Muscle layer of colon (tissue), 2 donors: ENCODE data around the gene KIRREL3.

Experiments
- H3K27ac ChIP-seq: one replicate; pipeline ENCODE4 v1.7.0; 2013; ENCODE audit warnings: low read depth, mild to moderate bottlenecking, low read length, moderate library complexity
- H3K27me3 ChIP-seq, 2 donors: one replicate each; pipeline ENCODE4 v1.7.0; 2013; ENCODE audit warnings: low read length in 2 of 2, mild to moderate bottlenecking in 2 of 2; ENCODE audit not compliant: insufficient read depth in 2 of 2, control insufficient read depth in 1 of 2
- H3K36me3 ChIP-seq: one replicate; pipeline ENCODE4 v1.7.0; 2013; ENCODE audit warnings: mild to moderate bottlenecking, low read length; ENCODE audit not compliant: insufficient read depth
- H3K4me1 ChIP-seq: one replicate; pipeline ENCODE4 v1.7.0; 2013; ENCODE audit warnings: mild to moderate bottlenecking, low read length; ENCODE audit not compliant: insufficient read depth
- H3K4me3 ChIP-seq, 2 donors: one replicate each; pipeline ENCODE4 v1.7.0; 2013; ENCODE audit warnings: low read length in 2 of 2, low read depth in 1 of 2, mild to moderate bottlenecking in 1 of 2, moderate library complexity in 1 of 2
- H3K9ac ChIP-seq: one replicate; pipeline ENCODE4 v1.7.0; 2013; ENCODE audit warnings: low read length
- H3K9me3 ChIP-seq: one replicate; pipeline ENCODE4 v1.7.0; 2013; ENCODE audit warnings: mild to moderate bottlenecking, low read length
- donor health status: abdominal sarcoma.
- donor health status: Adenocarcinoma of cecum.

The KIRREL3 gene

DNA sequence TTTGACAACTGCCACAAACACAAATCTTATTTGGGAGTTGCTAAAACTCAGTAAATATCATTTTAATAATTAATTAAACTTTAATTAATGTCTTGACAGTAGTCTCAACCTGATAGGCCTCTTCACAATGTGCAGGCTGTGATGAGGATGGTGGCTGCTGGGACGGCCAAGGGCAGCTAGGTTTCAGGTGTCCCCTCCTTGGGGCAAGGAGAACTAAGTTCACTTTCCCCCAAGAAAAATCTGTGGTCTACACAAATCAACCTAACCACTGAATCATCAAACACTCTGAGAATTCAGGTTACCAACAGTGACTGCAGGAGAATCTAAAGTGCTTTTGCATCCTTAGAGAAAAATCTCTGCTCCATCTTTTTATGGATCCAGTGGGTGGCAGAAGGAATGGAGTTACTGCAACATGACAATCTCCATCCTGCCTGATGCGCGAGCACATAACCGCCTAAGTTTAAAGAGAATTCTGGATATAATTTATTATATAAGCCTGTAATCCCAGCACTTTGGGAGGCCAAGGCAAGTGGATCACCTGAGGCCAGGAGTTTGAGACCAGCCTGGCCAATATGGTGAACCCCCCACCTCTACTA lies 289.7 kb downstream of the KIRREL3 start:
- Histone ChIP-seq H3K4me3 (no peak overlapping the region), H3K27me3 (no peaks in the 10 kb centered on the region), H3K36me3 (no peaks in the 10 kb centered on the region), H3K9ac (no peak overlapping the region), H3K9me3 (no peaks in the 10 kb centered on the region), H3K4me1 (no peaks in the 10 kb centered on the region), H3K27ac (no peak overlapping the region)

DNA sequence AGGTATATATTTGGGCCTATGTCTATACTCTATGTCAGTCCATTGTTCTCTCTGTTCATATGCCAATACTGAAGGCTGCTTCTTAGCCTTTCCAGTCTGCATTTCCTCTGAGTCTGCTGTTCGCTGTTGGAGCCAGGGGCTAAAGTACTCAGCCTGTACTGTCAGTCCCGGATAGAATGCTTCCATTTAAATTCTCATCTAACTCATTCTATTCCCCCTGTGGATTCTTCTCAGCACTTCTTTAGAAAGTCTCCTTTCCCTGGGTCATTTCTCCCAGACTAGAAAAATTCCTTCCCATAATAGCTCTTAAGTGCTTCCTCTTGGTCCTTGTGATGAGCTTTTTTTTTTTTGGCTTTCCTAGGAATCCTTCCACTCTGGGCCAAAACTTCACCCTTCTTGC lies 293.1 kb downstream of the KIRREL3 start:
- Histone ChIP-seq H3K36me3 (no peaks in the 10 kb centered on the region), H3K4me1 (peaks cover 9% of the 10 kb centered on the region), H3K9ac (no peak overlapping the region), H3K27me3 (no peaks in the 10 kb centered on the region), H3K4me3 (no peak overlapping the region), H3K27ac (no peak overlapping the region), H3K9me3 (no peaks in the 10 kb centered on the region)

DNA sequence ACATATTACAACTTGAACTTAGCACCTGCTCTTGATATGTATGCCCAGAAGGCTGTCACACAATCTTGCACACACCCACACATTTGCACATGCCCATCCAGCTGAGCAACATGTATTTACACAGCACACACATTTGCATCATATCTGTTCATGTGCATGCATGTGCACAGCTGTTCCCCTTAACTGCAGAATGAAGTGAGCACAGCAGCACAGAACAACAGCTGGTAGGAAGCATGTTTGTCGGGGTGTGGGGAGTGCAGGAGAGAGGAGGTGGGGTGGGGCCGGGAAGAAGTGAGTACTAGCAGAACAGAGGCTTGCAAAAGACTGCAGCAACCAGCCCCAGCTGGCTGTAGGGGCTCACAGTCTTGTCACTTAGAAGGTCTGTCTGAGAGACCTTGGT lies 296.5 kb downstream of the KIRREL3 start:
- H3K9me3 ChIP-seq, result no peaks in the 10 kb centered on the region
- H3K27ac ChIP-seq, result no peak overlapping the region
- no peaks in the 10 kb centered on the region for H3K27me3 ChIP-seq
- H3K4me1 ChIP-seq, result peaks cover 10% of the 10 kb centered on the region
- H3K36me3 ChIP-seq, result no peaks in the 10 kb centered on the region
- no peak overlapping the region for H3K9ac ChIP-seq
- no peak overlapping the region for H3K4me3 ChIP-seq

DNA sequence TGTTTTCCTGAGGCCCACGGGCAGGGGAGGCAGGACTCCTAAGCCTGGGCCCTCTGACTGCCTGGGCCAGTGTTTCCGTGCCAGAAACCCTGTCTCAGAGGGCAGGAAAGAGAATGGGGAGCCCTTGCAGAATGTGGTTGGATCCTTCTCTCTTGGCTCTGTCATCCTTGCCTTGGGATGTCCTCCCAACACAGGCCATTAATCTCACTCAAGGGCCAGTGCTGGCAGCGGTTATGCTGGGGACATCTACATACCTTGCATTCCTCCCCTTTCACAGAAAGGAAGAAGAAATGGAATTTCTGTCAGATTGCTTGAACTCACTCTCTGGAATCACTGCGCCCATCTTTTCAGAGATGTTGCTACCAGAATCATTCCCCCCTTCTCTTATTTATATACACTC lies 296.9 kb downstream of the KIRREL3 start:
- H3K4me3 ChIP-seq, result no peak overlapping the region
- H3K27me3 ChIP-seq, result no peaks in the 10 kb centered on the region
- H3K27ac ChIP-seq, result no peak overlapping the region
- no peaks in the 10 kb centered on the region for H3K36me3 ChIP-seq
- peaks cover 10% of the 10 kb centered on the region for H3K4me1 ChIP-seq
- no peak overlapping the region for H3K9ac ChIP-seq
- no peaks in the 10 kb centered on the region for H3K9me3 ChIP-seq

DNA sequence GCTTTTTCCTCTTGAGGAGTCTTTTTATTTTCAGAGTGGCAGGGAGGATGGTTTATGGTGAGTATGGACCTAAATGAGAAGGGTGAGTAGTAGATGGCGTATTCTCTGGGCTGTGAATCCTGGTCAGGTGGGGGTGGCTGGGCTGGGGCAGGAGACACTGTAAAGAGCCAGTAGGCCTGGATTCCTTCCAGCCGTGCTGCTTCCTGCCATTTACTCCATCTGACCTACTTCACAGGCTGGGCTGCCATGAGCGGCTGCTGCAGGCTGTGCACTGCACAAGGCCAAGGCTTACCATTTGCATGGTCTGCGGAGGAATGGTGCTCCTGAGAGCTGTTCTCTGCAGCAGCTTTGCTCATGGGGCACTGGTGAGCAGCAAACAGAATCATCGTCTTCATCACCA lies 297.6 kb downstream of the KIRREL3 start:
- Histone ChIP-seq H3K36me3 (no peaks in the 10 kb centered on the region), H3K9me3 (no peaks in the 10 kb centered on the region), H3K4me3 (no peak overlapping the region), H3K27me3 (no peaks in the 10 kb centered on the region), H3K9ac (no peak overlapping the region), H3K4me1 (peaks cover 10% of the 10 kb centered on the region), H3K27ac (no peak overlapping the region)

DNA sequence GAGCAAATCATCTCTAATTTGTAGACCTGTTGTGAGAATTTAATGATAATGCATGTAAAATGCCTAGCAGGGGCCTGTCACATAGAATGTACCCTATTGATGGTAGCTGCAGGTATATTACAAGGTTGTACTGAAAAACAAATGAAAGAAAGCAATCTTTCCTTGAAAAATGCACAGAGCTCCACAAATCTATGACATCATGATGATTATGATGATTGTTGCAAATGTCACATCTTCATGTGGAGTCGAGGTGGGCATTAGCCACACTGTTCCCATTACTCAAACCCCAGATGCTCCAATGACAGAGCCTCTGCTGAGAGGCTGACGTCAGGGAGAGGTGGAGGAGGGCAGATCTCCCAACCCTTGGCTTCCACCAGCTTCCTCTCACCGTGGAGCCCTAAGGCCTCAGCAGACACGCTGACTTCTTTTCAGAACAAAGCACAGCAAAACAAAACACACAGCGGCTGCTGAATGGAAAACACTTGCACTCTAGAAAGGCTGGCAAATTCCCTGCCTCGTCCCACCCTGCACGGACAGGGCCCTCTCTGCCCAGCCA lies 298.3 kb downstream of the KIRREL3 start:
- Histone ChIP-seq H3K9ac (no peak overlapping the region), H3K36me3 (no peaks in the 10 kb centered on the region), H3K27me3 (no peaks in the 10 kb centered on the region), H3K4me1 (peaks cover 10% of the 10 kb centered on the region), H3K27ac (no peak overlapping the region), H3K4me3 (no peak overlapping the region), H3K9me3 (no peaks in the 10 kb centered on the region)

DNA sequence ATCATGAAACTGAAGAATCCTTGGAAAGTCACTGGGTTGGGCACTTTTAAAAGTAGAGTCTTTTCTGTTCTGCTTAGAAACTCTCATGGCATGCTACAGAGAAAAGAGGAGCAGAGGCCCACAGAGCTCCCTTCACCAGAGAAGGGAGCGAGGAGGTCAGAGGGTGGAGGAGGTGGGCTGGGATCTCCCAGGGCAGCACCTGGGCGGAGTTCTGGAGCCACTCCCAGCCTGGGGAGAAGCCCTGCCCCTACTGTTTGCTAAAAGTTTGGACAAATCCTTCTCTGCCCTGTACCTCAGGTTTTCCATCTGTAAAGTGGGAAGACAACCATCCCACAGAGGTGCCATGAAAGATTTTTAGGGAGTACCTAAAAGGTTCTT lies 299.1 kb downstream of the KIRREL3 start:
- Histone ChIP-seq H3K36me3 (no peaks in the 10 kb centered on the region), H3K4me3 (no peak overlapping the region), H3K27me3 (no peaks in the 10 kb centered on the region), H3K9me3 (no peaks in the 10 kb centered on the region), H3K4me1 (peaks cover 10% of the 10 kb centered on the region), H3K27ac (no peak overlapping the region), H3K9ac (no peak overlapping the region)

DNA sequence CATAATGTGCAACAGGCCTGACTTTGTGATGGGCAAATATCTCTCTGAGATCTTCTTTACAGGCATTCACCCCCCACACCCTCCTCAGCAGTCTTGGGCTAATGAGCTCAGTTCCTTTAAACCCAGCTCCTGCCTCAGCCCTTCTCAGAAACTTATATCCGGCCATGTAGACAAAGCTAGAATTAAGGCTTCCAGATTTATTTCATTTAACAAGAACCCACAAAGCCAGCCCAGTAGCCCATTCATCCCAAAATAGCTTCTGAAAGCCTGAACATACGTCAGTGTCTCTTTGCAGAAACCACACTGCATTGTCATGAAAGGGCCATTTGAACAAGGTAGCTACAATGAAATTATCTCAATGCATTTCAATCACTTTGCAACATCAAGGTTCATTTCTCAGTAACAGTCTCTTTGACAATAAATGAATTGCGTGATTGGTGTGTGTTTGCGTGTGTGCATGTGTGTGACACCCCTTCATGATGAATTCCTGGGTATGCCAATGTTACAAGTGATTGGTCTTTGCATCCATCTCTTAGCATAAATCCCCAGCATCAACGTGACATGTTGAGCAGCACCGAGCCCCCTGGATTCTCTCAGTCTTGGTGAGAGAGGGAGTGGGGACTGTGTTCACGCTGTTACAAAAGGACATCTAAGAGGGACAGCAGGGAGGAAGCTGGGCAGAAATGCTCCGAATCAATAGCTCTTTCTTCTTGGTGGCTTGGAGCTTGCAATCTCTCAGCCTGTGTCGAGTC lies 299.6 kb downstream of the KIRREL3 start:
- H3K36me3 ChIP-seq, result no peaks in the 10 kb centered on the region
- no peak overlapping the region for H3K27ac ChIP-seq
- no peaks in the 10 kb centered on the region for H3K9me3 ChIP-seq
- peaks cover 10% of the 10 kb centered on the region for H3K4me1 ChIP-seq
- no peaks in the 10 kb centered on the region for H3K27me3 ChIP-seq
- H3K9ac ChIP-seq, result no peak overlapping the region
- H3K4me3 ChIP-seq, result no peak overlapping the region

DNA sequence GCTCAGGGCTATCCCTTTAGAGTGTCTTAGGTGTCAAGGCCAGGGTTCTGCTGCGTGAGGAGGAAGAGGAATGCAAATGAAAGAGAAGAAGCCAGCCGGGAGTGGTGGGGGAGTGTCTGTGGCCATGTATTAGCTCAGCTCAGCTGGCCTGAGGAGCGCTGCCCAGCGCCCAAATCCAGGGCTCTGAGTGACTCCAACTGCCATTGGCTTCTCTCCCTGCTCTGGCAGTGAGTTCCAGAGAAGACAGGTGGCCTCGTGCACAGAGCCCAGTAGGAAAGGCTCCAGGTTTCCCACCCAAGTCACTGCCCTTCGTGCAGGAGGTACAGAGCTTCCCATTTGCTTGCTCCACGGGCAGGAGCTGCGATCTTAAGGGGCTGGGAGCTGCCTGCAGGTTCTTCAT lies 302.0 kb downstream of the KIRREL3 start:
- Histone ChIP-seq H3K27ac (no peak overlapping the region), H3K9ac (no peak overlapping the region), H3K9me3 (no peaks in the 10 kb centered on the region), H3K4me1 (peaks cover 10% of the 10 kb centered on the region), H3K27me3 (no peaks in the 10 kb centered on the region), H3K36me3 (no peaks in the 10 kb centered on the region), H3K4me3 (no peak overlapping the region)

DNA sequence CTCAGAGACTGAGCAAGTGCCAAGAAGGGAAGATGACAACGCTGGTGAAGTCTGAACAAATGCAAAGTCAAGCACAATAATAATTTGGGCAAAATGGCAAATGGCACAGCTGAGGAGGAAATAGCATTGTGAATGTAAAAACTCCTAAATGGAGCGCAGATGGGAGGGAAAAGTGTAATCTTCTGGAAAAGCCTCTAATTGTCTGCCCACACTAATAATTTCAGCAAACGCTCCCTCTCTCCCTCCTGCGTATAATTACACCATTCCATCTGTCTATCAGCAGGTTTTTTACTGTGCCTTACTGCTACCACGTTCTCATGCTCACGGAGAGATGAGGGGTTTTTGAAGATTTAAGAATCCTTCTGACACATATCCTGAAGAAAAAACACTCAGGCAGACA lies 302.6 kb downstream of the KIRREL3 start:
- peaks cover 5% of the 10 kb centered on the region for H3K4me1 ChIP-seq
- no peak overlapping the region for H3K27ac ChIP-seq
- H3K4me3 ChIP-seq, result no peak overlapping the region
- H3K36me3 ChIP-seq, result no peaks in the 10 kb centered on the region
- no peaks in the 10 kb centered on the region for H3K27me3 ChIP-seq
- no peaks in the 10 kb centered on the region for H3K9me3 ChIP-seq
- H3K9ac ChIP-seq, result no peak overlapping the region

DNA sequence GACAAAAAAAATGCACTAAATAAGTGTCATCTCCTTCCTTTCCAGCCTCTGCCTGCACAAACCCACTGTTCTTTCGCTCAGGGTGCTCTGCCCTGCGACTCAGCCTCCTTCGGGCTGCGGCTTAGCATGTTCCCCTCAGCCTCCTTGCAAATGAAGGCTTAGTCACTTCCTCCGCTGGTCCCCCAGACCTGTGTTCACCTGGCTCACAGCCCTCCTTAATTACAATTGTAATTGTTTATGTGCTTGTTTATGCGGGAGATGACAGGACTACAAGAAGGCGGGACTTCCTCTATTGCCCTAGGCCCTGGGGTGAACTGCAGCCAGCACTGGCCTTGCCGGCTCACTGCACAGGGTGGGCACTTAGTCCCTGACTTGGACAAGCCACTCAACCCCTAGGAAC lies 303.6 kb downstream of the KIRREL3 start:
- H3K9me3 ChIP-seq, result no peaks in the 10 kb centered on the region
- H3K27me3 ChIP-seq, result no peaks in the 10 kb centered on the region
- H3K36me3 ChIP-seq, result no peaks in the 10 kb centered on the region
- no peak overlapping the region for H3K27ac ChIP-seq
- no peak overlapping the region for H3K9ac ChIP-seq
- no peak overlapping the region for H3K4me3 ChIP-seq
- H3K4me1 ChIP-seq, result no peaks in the 10 kb centered on the region

DNA sequence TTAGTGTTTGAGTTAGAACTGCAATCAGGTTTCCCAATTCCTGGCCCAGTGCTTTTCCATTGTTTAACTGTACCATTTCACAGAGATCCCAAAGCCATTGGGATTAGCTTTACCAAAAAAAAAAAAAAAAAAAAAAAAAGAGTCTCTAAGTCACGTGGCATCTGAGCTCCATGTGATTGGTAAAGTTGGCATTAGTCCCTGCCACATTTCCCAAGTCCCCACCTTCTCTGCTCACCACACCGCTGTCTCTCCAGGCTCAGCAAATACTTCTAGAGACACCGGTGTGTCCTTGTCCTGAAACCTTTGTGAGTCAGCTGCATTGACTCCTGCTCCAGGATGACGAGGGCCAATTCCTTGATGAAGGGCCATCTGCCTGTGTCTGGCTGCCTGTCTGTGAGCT lies 305.3 kb downstream of the KIRREL3 start:
- Histone ChIP-seq H3K9me3 (no peaks in the 10 kb centered on the region), H3K27me3 (no peaks in the 10 kb centered on the region), H3K36me3 (no peaks in the 10 kb centered on the region), H3K9ac (no peak overlapping the region), H3K4me1 (no peaks in the 10 kb centered on the region), H3K27ac (no peak overlapping the region), H3K4me3 (no peak overlapping the region)
